ENCODE data around the gene C2orf42. TPM values are rescaled to one million over a fixed set of nuclear protein-coding genes. Genes with fewer than 3 reads are reported as not detected.
A peak's percentile ranks its signal among the peaks of the same experiment; 100 is the strongest.
"Not testable (repeated sequence)": the region's sequence is repeated elsewhere in the genome, so short reads cannot be mapped to it uniquely, and the experiment has no call there.

Gene C2orf42
- total RNA-seq, 4 donors from 2014 or later, result 2.3 to 18.2 (median 11.8) TPM

GRCh38 chr2:70191244-70191735 lies 471 bp upstream of the C2orf42 start:
- intact Hi-C loops (cut with DNase I; ENCODE audit: low total_unique reads), result no loop called here
- no peak for DNase-seq (ENCODE audit: low spot score in 2 of 2)
- 69 to 70% methylated on average over 13 of the region's 13 CpGs for WGBS, 2 donors
- H3K4me3 ChIP-seq (ENCODE audit: low read depth, poor library complexity, severe bottlenecking), result no peak overlapping the region
- TF ChIP-seq POLR2A (IDR thresholded peaks at IDR 0.05) (no peak), CTCF (IDR thresholded peaks at IDR 0.05) (no peak)

- intact Hi-C loops (cut with DNase I; ENCODE audit: low total_unique reads), result no loop called here
- H3K4me3 ChIP-seq (ENCODE audit: low read depth, poor library complexity, severe bottlenecking), result no peak overlapping the region
- WGBS, 2 donors, result 80 to 84% methylated on average over 5 of the region's 5 CpGs
- TF ChIP-seq CTCF (IDR thresholded peaks at IDR 0.05) (no peak), POLR2A (IDR thresholded peaks at IDR 0.05) (no peak)
- no peak for DNase-seq (ENCODE audit: low spot score in 2 of 2)
These were observed 2.4 kb downstream of the C2orf42 start for GRCh38 chr2:70188460-70188859.

- H3K4me3 ChIP-seq (ENCODE audit: low read depth, poor library complexity, severe bottlenecking); intact Hi-C loops (cut with DNase I; ENCODE audit: low total_unique reads): not testable (repeated sequence)
- peak in 1 of 2 donors; percentile 25 for DNase-seq (ENCODE audit: low spot score in 2 of 2)
- WGBS, 2 donors, result 91 to 93% methylated on average over 9 of the region's 9 CpGs
These were observed 3.6 kb downstream of the C2orf42 start for GRCh38 chr2:70187170-70187569.

GRCh38 chr2:70182689-70183088 lies 8.1 kb downstream of the C2orf42 start:
- no peak overlapping the region for H3K4me3 ChIP-seq (ENCODE audit: low read depth, poor library complexity, severe bottlenecking)
- intact Hi-C loops (cut with DNase I; ENCODE audit: low total_unique reads), result no loop called here
- 83 to 89% methylated on average over 4 of the region's 4 CpGs for WGBS, 2 donors
- DNase-seq (ENCODE audit: low spot score in 2 of 2), result no peak
- TF ChIP-seq POLR2A (IDR thresholded peaks at IDR 0.05), result no peak
- no peak for TF ChIP-seq CTCF (IDR thresholded peaks at IDR 0.05)

GRCh38 chr2:70181363-70181956 lies 9.4 kb downstream of the C2orf42 start:
- TF ChIP-seq POLR2A (IDR thresholded peaks at IDR 0.05) (no peak), CTCF (IDR thresholded peaks at IDR 0.05) (no peak)
- no peak for DNase-seq (ENCODE audit: low spot score in 2 of 2)
- intact Hi-C loops (cut with DNase I; ENCODE audit: low total_unique reads), result no loop called here
- 91 to 93% methylated on average over 14 to 16 of the region's 16 CpGs for WGBS, 2 donors
- H3K4me3 ChIP-seq (ENCODE audit: low read depth, poor library complexity, severe bottlenecking), result no peak overlapping the region

- TF ChIP-seq CTCF (IDR thresholded peaks at IDR 0.05), result no peak
- TF ChIP-seq POLR2A (IDR thresholded peaks at IDR 0.05), result no peak
- 93 to 96% methylated on average over 8 of the region's 8 CpGs for WGBS, 2 donors
- intact Hi-C loops (cut with DNase I; ENCODE audit: low total_unique reads), result no loop called here
- no peak overlapping the region for H3K4me3 ChIP-seq (ENCODE audit: low read depth, poor library complexity, severe bottlenecking)
- no peak for DNase-seq (ENCODE audit: low spot score in 2 of 2)
These were observed 17.3 kb downstream of the C2orf42 start for GRCh38 chr2:70173520-70173919.

- intact Hi-C loops (cut with DNase I; ENCODE audit: low total_unique reads); DNase-seq (ENCODE audit: low spot score in 2 of 2); H3K4me3 ChIP-seq (ENCODE audit: low read depth, poor library complexity, severe bottlenecking): not testable (repeated sequence)
- 94 to 98% methylated on average over 11 of the region's 11 CpGs for WGBS, 2 donors
These were observed 21.1 kb downstream of the C2orf42 start for GRCh38 chr2:70169654-70170245.
